Midbrain (tissue), 1 donor: ENCODE results near the gene TEX19.
"Not testable (repeated sequence)": the region's sequence is repeated elsewhere in the genome, so short reads cannot be mapped to it uniquely, and the experiment has no call there.

Experiments
- DNase-seq: peaks from one replicate; lab custom pipeline; 2025; lab: John Stamatoyannopoulos, UW

Gene TEX19

GRCh38 chr17:82338858-82339633, 20.0 kb upstream of the TEX19 start:
- DNase-seq, result no peak

- no peak for DNase-seq
Observed at GRCh38 chr17:82339634-82340580, 19.1 kb upstream of the TEX19 start.

- DNase-seq, result no peak
Observed at GRCh38 chr17:82342361-82343079, 16.5 kb upstream of the TEX19 start.

- no peak for DNase-seq
Observed at GRCh38 chr17:82343560-82343959, 15.5 kb upstream of the TEX19 start.

- DNase-seq, result no peak
Observed at GRCh38 chr17:82344175-82344907, 14.7 kb upstream of the TEX19 start.

GRCh38 chr17:82345151-82345976, 13.7 kb upstream of the TEX19 start:
- no peak for DNase-seq

GRCh38 chr17:82346342-82347300, 12.4 kb upstream of the TEX19 start:
- no peak for DNase-seq

- not testable (repeated sequence) for DNase-seq
Observed at GRCh38 chr17:82347994-82348393, 11.1 kb upstream of the TEX19 start.

GRCh38 chr17:82348434-82348833, 10.6 kb upstream of the TEX19 start:
- no peak for DNase-seq

- DNase-seq, result no peak
Observed at GRCh38 chr17:82348866-82349265, 10.2 kb upstream of the TEX19 start.

- DNase-seq, result no peak
Observed at GRCh38 chr17:82349287-82349701, 9.8 kb upstream of the TEX19 start.

GRCh38 chr17:82350182-82351030, 8.6 kb upstream of the TEX19 start:
- no peak for DNase-seq

- DNase-seq, result no peak
Observed at GRCh38 chr17:82351254-82351712, 7.8 kb upstream of the TEX19 start.

- peak; percentile 77 for DNase-seq
Observed at GRCh38 chr17:82351713-82352488, 7.1 kb upstream of the TEX19 start.

- no peak for DNase-seq
Observed at GRCh38 chr17:82353484-82353883, 5.6 kb upstream of the TEX19 start.

- no peak for DNase-seq
Observed at GRCh38 chr17:82354804-82355308, 4.2 kb upstream of the TEX19 start.

GRCh38 chr17:82355770-82356427, 3.1 kb upstream of the TEX19 start:
- no peak for DNase-seq
